NT2/D1 (cell line): ENCODE results near the gene CAMK1G.

ENCODE experiments used
- YY1 ChIP-seq: IDR thresholded peaks from 2 replicates; pipeline ENCODE4 v1.6.1; 2011; ENCODE audit not compliant: insufficient read length, insufficient read depth
- ZNF274 ChIP-seq: IDR thresholded peaks from 2 replicates; pipeline ENCODE4 v1.6.1; 2011; ENCODE audit warnings: mild to moderate bottlenecking, low read depth, low read length

DNA sequence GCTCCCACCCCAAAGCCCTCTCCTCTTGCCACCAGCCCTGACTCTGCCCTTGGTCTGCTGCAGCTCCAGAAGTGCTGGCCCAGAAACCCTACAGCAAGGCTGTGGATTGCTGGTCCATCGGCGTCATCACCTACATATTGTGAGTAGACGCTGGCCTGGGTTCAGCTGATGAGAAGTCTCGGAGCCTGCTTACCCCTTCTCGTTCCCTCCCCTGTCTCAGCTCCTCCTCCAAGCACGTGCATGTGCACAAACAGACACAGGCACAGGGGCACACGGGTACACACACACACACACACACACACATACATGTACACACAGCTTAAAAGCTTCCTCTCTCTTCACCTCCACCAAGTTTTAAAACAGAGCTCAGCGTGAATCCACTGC is 24.3 kb downstream of the CAMK1G start:
- TF ChIP-seq ZNF274 (no peak), YY1 (no peak)
